SK-N-MC (cell line): Measurements from ENCODE around the gene CCNJL.

Experiments used
- EZH2 ChIP-seq: fragments of 200-600 bp; sonication (generic); IDR thresholded peaks from one replicate; pipeline ENCODE4 v1.6.1; 2017; ENCODE audit warnings: antibody characterized with exemption
- FOXP2 ChIP-seq: optimal IDR thresholded peaks from 2 replicates; pipeline ENCODE3; 2011; ENCODE audit warnings: mild to moderate bottlenecking, moderate library complexity; ENCODE audit not compliant: insufficient read depth; ENCODE audit errors: extremely low read length, control extremely low read depth
- POLR2AphosphoS5 ChIP-seq: IDR thresholded peaks from 2 replicates; pipeline ENCODE4 v1.6.1; 2012; ENCODE audit warnings: mild to moderate bottlenecking, low read depth, low read length, borderline replicate concordance

GRCh38 chr5:160290751-160291150 lies 21.6 kb downstream of the CCNJL start:
- no peak for TF ChIP-seq POLR2AphosphoS5
- no peak for TF ChIP-seq FOXP2
- no peak for TF ChIP-seq EZH2
